ENCODE results near the gene WSCD1.

WSCD1 gene

GRCh38 chr17:6162892-6163291, 92.7 kb downstream of the WSCD1 start:
- H3K9me3 ChIP-seq, result no peaks in the 10 kb centered on the region
- H3K9ac ChIP-seq, result no peak overlapping the region
- H3K4me1 ChIP-seq, result peaks cover 52% of the 10 kb centered on the region
- no peak overlapping the region for H3K27ac ChIP-seq
- H3K4me3 ChIP-seq, result no peak overlapping the region
- no peaks in the 10 kb centered on the region for H3K36me3 ChIP-seq
- no peaks in the 10 kb centered on the region for H4K20me1 ChIP-seq
- no peaks in the 10 kb centered on the region for H3K27me3 ChIP-seq
- H3K4me2 ChIP-seq, result peak overlapping the region; percentile 67
- TF ChIP-seq Cebpa-rat (IDR thresholded peaks at IDR 0.05), result no peak

GRCh38 chr17:6163612-6164333, 93.6 kb downstream of the WSCD1 start:
- no peak for TF ChIP-seq Cebpa-rat (IDR thresholded peaks at IDR 0.05)
- Histone ChIP-seq H3K4me2 (peak overlapping the region; percentile 67), H3K4me3 (no peak overlapping the region), H3K9me3 (no peaks in the 10 kb centered on the region), H4K20me1 (no peaks in the 10 kb centered on the region), H3K36me3 (no peaks in the 10 kb centered on the region), H3K9ac (no peak overlapping the region), H3K27me3 (no peaks in the 10 kb centered on the region), H3K27ac (no peak overlapping the region), H3K4me1 (peaks cover 51% of the 10 kb centered on the region)

GRCh38 chr17:6164996-6165395, 94.8 kb downstream of the WSCD1 start:
- peak overlapping the region; percentile 67 for H3K4me2 ChIP-seq
- H3K4me1 ChIP-seq, result peaks cover 51% of the 10 kb centered on the region
- H3K9ac ChIP-seq, result no peak overlapping the region
- H3K4me3 ChIP-seq, result no peak overlapping the region
- no peaks in the 10 kb centered on the region for H3K27me3 ChIP-seq
- no peak for TF ChIP-seq Cebpa-rat (IDR thresholded peaks at IDR 0.05)
- no peaks in the 10 kb centered on the region for H3K36me3 ChIP-seq
- no peaks in the 10 kb centered on the region for H4K20me1 ChIP-seq
- H3K27ac ChIP-seq, result no peak overlapping the region
- no peaks in the 10 kb centered on the region for H3K9me3 ChIP-seq

GRCh38 chr17:6165806-6166205, 95.6 kb downstream of the WSCD1 start:
- H3K4me1 ChIP-seq, result peaks cover 51% of the 10 kb centered on the region
- H3K27ac ChIP-seq, result no peak overlapping the region
- H3K4me2 ChIP-seq, result peak overlapping the region; percentile 67
- no peaks in the 10 kb centered on the region for H3K36me3 ChIP-seq
- no peaks in the 10 kb centered on the region for H4K20me1 ChIP-seq
- H3K27me3 ChIP-seq, result no peaks in the 10 kb centered on the region
- H3K9me3 ChIP-seq, result no peaks in the 10 kb centered on the region
- no peak overlapping the region for H3K4me3 ChIP-seq
- TF ChIP-seq Cebpa-rat (IDR thresholded peaks at IDR 0.05), result no peak
- H3K9ac ChIP-seq, result no peak overlapping the region

- no peak overlapping the region for H3K9ac ChIP-seq
- peaks cover 51% of the 10 kb centered on the region for H3K4me1 ChIP-seq
- H3K27ac ChIP-seq, result no peak overlapping the region
- no peaks in the 10 kb centered on the region for H3K9me3 ChIP-seq
- H3K36me3 ChIP-seq, result no peaks in the 10 kb centered on the region
- H3K27me3 ChIP-seq, result no peaks in the 10 kb centered on the region
- H3K4me3 ChIP-seq, result no peak overlapping the region
- no peaks in the 10 kb centered on the region for H4K20me1 ChIP-seq
- no peak for TF ChIP-seq Cebpa-rat (IDR thresholded peaks at IDR 0.05)
- H3K4me2 ChIP-seq, result peak overlapping the region; percentile 67
Observed at GRCh38 chr17:6166492-6167179, 96.5 kb downstream of the WSCD1 start.

GRCh38 chr17:6168296-6168695, 98.1 kb downstream of the WSCD1 start:
- H4K20me1 ChIP-seq, result no peaks in the 10 kb centered on the region
- no peak for TF ChIP-seq Cebpa-rat (IDR thresholded peaks at IDR 0.05)
- no peak overlapping the region for H3K27ac ChIP-seq
- H3K36me3 ChIP-seq, result no peaks in the 10 kb centered on the region
- no peak overlapping the region for H3K4me2 ChIP-seq
- H3K4me1 ChIP-seq, result peaks cover 44% of the 10 kb centered on the region
- no peaks in the 10 kb centered on the region for H3K27me3 ChIP-seq
- no peak overlapping the region for H3K9ac ChIP-seq
- no peak overlapping the region for H3K4me3 ChIP-seq
- H3K9me3 ChIP-seq, result no peaks in the 10 kb centered on the region

GRCh38 chr17:6170349-6170748, 100.2 kb downstream of the WSCD1 start:
- H3K9ac ChIP-seq, result no peak overlapping the region
- H3K27ac ChIP-seq, result no peak overlapping the region
- no peak overlapping the region for H3K4me3 ChIP-seq
- TF ChIP-seq Cebpa-rat (IDR thresholded peaks at IDR 0.05), result no peak
- peaks cover 24% of the 10 kb centered on the region for H3K4me1 ChIP-seq
- no peak overlapping the region for H3K4me2 ChIP-seq
- no peaks in the 10 kb centered on the region for H3K36me3 ChIP-seq
- no peaks in the 10 kb centered on the region for H3K27me3 ChIP-seq
- H3K9me3 ChIP-seq, result no peaks in the 10 kb centered on the region
- H4K20me1 ChIP-seq, result no peaks in the 10 kb centered on the region

- H3K9ac ChIP-seq, result no peak overlapping the region
- no peak overlapping the region for H3K27ac ChIP-seq
- no peaks in the 10 kb centered on the region for H3K27me3 ChIP-seq
- no peak overlapping the region for H3K4me3 ChIP-seq
- H3K4me1 ChIP-seq, result no peaks in the 10 kb centered on the region
- no peaks in the 10 kb centered on the region for H4K20me1 ChIP-seq
- H3K9me3 ChIP-seq, result no peaks in the 10 kb centered on the region
- no peak overlapping the region for H3K4me2 ChIP-seq
- no peaks in the 10 kb centered on the region for H3K36me3 ChIP-seq
- no peak for TF ChIP-seq Cebpa-rat (IDR thresholded peaks at IDR 0.05)
Observed at GRCh38 chr17:6172642-6173330, 102.6 kb downstream of the WSCD1 start.

- no peaks in the 10 kb centered on the region for H3K9me3 ChIP-seq
- H3K4me2 ChIP-seq, result no peak overlapping the region
- H3K27ac ChIP-seq, result no peak overlapping the region
- H3K9ac ChIP-seq, result no peak overlapping the region
- H3K4me3 ChIP-seq, result no peak overlapping the region
- no peaks in the 10 kb centered on the region for H3K36me3 ChIP-seq
- H3K27me3 ChIP-seq, result no peaks in the 10 kb centered on the region
- no peaks in the 10 kb centered on the region for H3K4me1 ChIP-seq
- H4K20me1 ChIP-seq, result no peaks in the 10 kb centered on the region
- TF ChIP-seq Cebpa-rat (IDR thresholded peaks at IDR 0.05), result no peak
Observed at GRCh38 chr17:6173653-6174052, 103.5 kb downstream of the WSCD1 start.

Measured in BLaER1 (cell line).